HepG2 (cell line): ENCODE results near the gene CDK2. TPM values are rescaled to one million over a fixed set of nuclear protein-coding genes. Genes with fewer than 3 reads are reported as not detected.

Experiments used
- CERS6 ChIP-seq: sonication (generic); formaldehyde crosslinking; IDR thresholded peaks from 2 replicates; pipeline ENCODE4 v1.5.0; 2020; ENCODE audit warnings: missing genetic modification reagents
- DPF2 ChIP-seq: sonication (generic); formaldehyde crosslinking; IDR thresholded peaks from 2 replicates; pipeline ENCODE4 v1.4.0; 2020; ENCODE audit warnings: mild to moderate bottlenecking, low read depth, missing genetic modification reagents, borderline replicate concordance
- FOSL1 ChIP-seq: sonication (generic); formaldehyde crosslinking; IDR thresholded peaks from 2 replicates; pipeline ENCODE4 v1.9.0; 2021; ENCODE audit warnings: missing genetic modification reagents, borderline replicate concordance
- FOXO1 ChIP-seq: sonication (generic); formaldehyde crosslinking; IDR thresholded peaks from 2 replicates; pipeline ENCODE4 v1.4.0; 2020; ENCODE audit warnings: missing genetic modification reagents
- MLLT10 ChIP-seq: sonication (generic); formaldehyde crosslinking; IDR thresholded peaks from 2 replicates; pipeline ENCODE4 v1.4.0; 2020; ENCODE audit warnings: missing genetic modification reagents
- NFIC ChIP-seq: IDR thresholded peaks from 2 replicates; pipeline ENCODE4 v1.6.1; 2012; ENCODE audit warnings: mild to moderate bottlenecking, low read length, inconsistent platforms
- NFYB ChIP-seq: sonication (generic); formaldehyde crosslinking; IDR thresholded peaks from 2 replicates; pipeline ENCODE4 v1.4.0; 2020; ENCODE audit warnings: missing genetic modification reagents
- PLRG1 ChIP-seq: fragments of 450-650 bp; conservative IDR thresholded peaks from 2 replicates; pipeline ENCODE4 v1.6.1; 2016
- PLSCR1 ChIP-seq: sonication (generic); formaldehyde crosslinking; IDR thresholded peaks from 2 replicates; pipeline ENCODE4 v1.5.0; 2020; ENCODE audit warnings: missing genetic modification reagents, mild to moderate bottlenecking, borderline replicate concordance
- SMARCE1 ChIP-seq: fragments of 450-650 bp; IDR thresholded peaks from 2 replicates; pipeline ENCODE4 v1.6.1; 2017; ENCODE audit warnings: borderline replicate concordance
- TARDBP ChIP-seq: sonication (generic); formaldehyde crosslinking; IDR thresholded peaks from 2 replicates; pipeline ENCODE4 v1.8.0; 2022; ENCODE audit warnings: mild to moderate bottlenecking, missing genetic modification reagents
- TBP ChIP-seq: sonication (generic); formaldehyde crosslinking; IDR thresholded peaks from 2 replicates; pipeline ENCODE4 v1.5.0; 2020; ENCODE audit warnings: missing genetic modification reagents
- ZBTB21 ChIP-seq: sonication (generic); formaldehyde crosslinking; IDR thresholded peaks from 2 replicates; pipeline ENCODE4 v1.4.0; 2020; ENCODE audit warnings: missing genetic modification reagents
- ZBTB44 ChIP-seq: sonication (generic); formaldehyde crosslinking; IDR thresholded peaks from 2 replicates; pipeline ENCODE4 v1.4.0; 2020; ENCODE audit warnings: missing genetic modification reagents
- ZBTB7B ChIP-seq: sonication (generic); formaldehyde crosslinking; IDR thresholded peaks from 2 replicates; pipeline ENCODE4 v1.4.0; 2020; ENCODE audit warnings: missing genetic modification reagents
- ZGPAT ChIP-seq: IDR thresholded peaks from 2 replicates; pipeline ENCODE4 v1.6.1; 2016; ENCODE audit warnings: mild to moderate bottlenecking
- ZNF30 ChIP-seq: sonication (generic); formaldehyde crosslinking; IDR thresholded peaks from 2 replicates; pipeline ENCODE4 v1.5.0; 2020; ENCODE audit warnings: mild to moderate bottlenecking, missing genetic modification reagents
- ZNF350 ChIP-seq: sonication (generic); formaldehyde crosslinking; IDR thresholded peaks from 2 replicates; pipeline ENCODE4 v1.4.0; 2020; ENCODE audit warnings: mild to moderate bottlenecking, low read depth, missing genetic modification reagents, borderline replicate concordance
- ZNF512B ChIP-seq: sonication (generic); formaldehyde crosslinking; IDR thresholded peaks from 2 replicates; pipeline ENCODE4 v1.5.1; 2020; ENCODE audit warnings: missing genetic modification reagents, mild to moderate bottlenecking, borderline replicate concordance
- ZNF703 ChIP-seq: sonication (generic); formaldehyde crosslinking; IDR thresholded peaks from 2 replicates; pipeline ENCODE4 v1.5.1; 2020; ENCODE audit warnings: missing genetic modification reagents, mild to moderate bottlenecking, moderate library complexity, borderline replicate concordance
- ZNF737 ChIP-seq: sonication (generic); formaldehyde crosslinking; IDR thresholded peaks from 2 replicates; pipeline ENCODE4 v1.5.0; 2020; ENCODE audit warnings: missing genetic modification reagents, mild to moderate bottlenecking, borderline replicate concordance
- ZSCAN5A ChIP-seq: sonication (generic); formaldehyde crosslinking; IDR thresholded peaks from 2 replicates; pipeline ENCODE4 v1.8.0; 2022; ENCODE audit warnings: mild to moderate bottlenecking, missing genetic modification reagents, borderline replicate concordance
- polyA plus RNA-seq, 8 experiments: library from polyadenylated mRNA; depleted of rRNA in 3 of 8; stranded (reverse) in 7 of 8; unstranded in 1 of 8; fragments of >200 nt; fragmentation: Illumina TruSeq in 4 of 8; extraction: Trizol in 4 of 8; gene quantifications; 2 replicates each; pipeline versions ENCODE4 v1.2.1 to v1.2.3, GENCODE V29; 2011 to 2016; ENCODE audit warnings: low read depth in 4 of 8, missing spikeins in 1 of 8, mixed read lengths in 1 of 8; ENCODE audit not compliant: insufficient read depth in 1 of 8
- total RNA-seq, 5 experiments: library from RNA; depleted of rRNA; stranded (reverse); fragments of >200 nt; fragmentation: Illumina TruSeq; extraction: Trizol; gene quantifications; 2 replicates each; pipeline ENCODE4 v1.2.3, GENCODE V29; 2016; ENCODE audit warnings: low read depth in 1 of 5

The CDK2 gene
- total and polyA plus RNA-seq, 2 of the 13 experiments (the other 11 are each of a cell fraction or from before 2014, with no cell fraction given) = 47.5 to 52.6 TPM

GRCh38 chr12:56010111-56010570 lies 43.5 kb downstream of the CDK2 start (continued):
- TF ChIP-seq SMARCE1 (no peak), ZNF512B (CRISPR knock-in tag) (no peak), TARDBP (CRISPR knock-in tag) (peak; percentile 74; the same call in 1 of the 2 replicates), TBP (CRISPR knock-in tag) (no peak), FOXO1 (CRISPR knock-in tag) (peak; percentile 25; the same call in 1 of the 2 replicates), ZNF737 (CRISPR knock-in tag) (no peak), DPF2 (CRISPR knock-in tag) (peak; percentile 83), ZGPAT (peak; percentile 75), PLSCR1 (CRISPR knock-in tag) (no peak), ZNF350 (CRISPR knock-in tag) (no peak), MLLT10 (CRISPR knock-in tag) (no peak), ZBTB21 (0 out of 2 replicates have a peak, but pooled peaks have one; percentile 8), CERS6 (CRISPR knock-in tag) (no peak), ZNF703 (CRISPR knock-in tag) (no peak), PLRG1 (no peak), NFYB (no peak), ZNF30 (CRISPR knock-in tag) (no peak), ZBTB7B (CRISPR knock-in tag) (peak; percentile 56; the same call in 1 of the 2 replicates), ZSCAN5A (CRISPR knock-in tag) (no peak; the same call in 1 of the 2 replicates), NFIC (peak; percentile 61; the same call in 1 of the 2 replicates), ZBTB44 (CRISPR knock-in tag) (no peak), FOSL1 (CRISPR knock-in tag) (no peak)
